ENCODE measurements around the gene TSKU.

The TSKU gene

GRCh38 chr11:76786016-76786415 is 2.9 kb downstream of the TSKU start:
- Histone ChIP-seq H3K36me3 (ENCODE audit: control insufficient read depth, insufficient read depth, low read length) (no peaks in the 10 kb centered on the region), H3K27me3 (replicated peaks; ENCODE audit: control insufficient read depth, insufficient read depth, low read length) (peaks cover 3% of the 10 kb centered on the region), H3K4me3 (replicated peaks; ENCODE audit: low read depth, low read length) (no peak overlapping the region)
- DNase-seq (ENCODE audit: extremely low read depth, insufficient read length): no peak
- TF ChIP-seq CTCF (IDR thresholded peaks at IDR 0.05; ENCODE audit: insufficient read depth, low read length, poor library complexity, severe bottlenecking): no peak

GRCh38 chr11:76786441-76787014 is 3.4 kb downstream of the TSKU start:
- Histone ChIP-seq H3K36me3 (ENCODE audit: control insufficient read depth, insufficient read depth, low read length) (no peaks in the 10 kb centered on the region), H3K27me3 (replicated peaks; ENCODE audit: control insufficient read depth, insufficient read depth, low read length) (peaks cover 3% of the 10 kb centered on the region), H3K4me3 (replicated peaks; ENCODE audit: low read depth, low read length) (no peak overlapping the region)
- TF ChIP-seq CTCF (IDR thresholded peaks at IDR 0.05; ENCODE audit: insufficient read depth, low read length, poor library complexity, severe bottlenecking): no peak
- DNase-seq (ENCODE audit: extremely low read depth, insufficient read length): no peak

GRCh38 chr11:76787271-76787670 is 4.1 kb downstream of the TSKU start:
- no peaks in the 10 kb centered on the region for H3K36me3 ChIP-seq (ENCODE audit: control insufficient read depth, insufficient read depth, low read length)
- H3K27me3 ChIP-seq (replicated peaks; ENCODE audit: control insufficient read depth, insufficient read depth, low read length): peaks cover 3% of the 10 kb centered on the region
- no peak overlapping the region for H3K4me3 ChIP-seq (replicated peaks; ENCODE audit: low read depth, low read length)
- no peak for DNase-seq (ENCODE audit: extremely low read depth, insufficient read length)
- no peak for TF ChIP-seq CTCF (IDR thresholded peaks at IDR 0.05; ENCODE audit: insufficient read depth, low read length, poor library complexity, severe bottlenecking)

- TF ChIP-seq CTCF (IDR thresholded peaks at IDR 0.05; ENCODE audit: insufficient read depth, low read length, poor library complexity, severe bottlenecking): no peak
- no peak for DNase-seq (ENCODE audit: extremely low read depth, insufficient read length)
- Histone ChIP-seq H3K36me3 (ENCODE audit: control insufficient read depth, insufficient read depth, low read length) (no peaks in the 10 kb centered on the region), H3K4me3 (replicated peaks; ENCODE audit: low read depth, low read length) (no peak overlapping the region), H3K27me3 (replicated peaks; ENCODE audit: control insufficient read depth, insufficient read depth, low read length) (peaks cover 3% of the 10 kb centered on the region)
Observed at GRCh38 chr11:76787911-76788596, 4.9 kb downstream of the TSKU start.

- Histone ChIP-seq H3K4me3 (replicated peaks; ENCODE audit: low read depth, low read length) (no peak overlapping the region), H3K36me3 (ENCODE audit: control insufficient read depth, insufficient read depth, low read length) (no peaks in the 10 kb centered on the region), H3K27me3 (replicated peaks; ENCODE audit: control insufficient read depth, insufficient read depth, low read length) (peaks cover 3% of the 10 kb centered on the region)
- no peak for TF ChIP-seq CTCF (IDR thresholded peaks at IDR 0.05; ENCODE audit: insufficient read depth, low read length, poor library complexity, severe bottlenecking)
- no peak for DNase-seq (ENCODE audit: extremely low read depth, insufficient read length)
Observed at GRCh38 chr11:76788661-76789442, 5.7 kb downstream of the TSKU start.
